ENCODE data around the gene KCNJ12. TPM values are rescaled to one million over a fixed set of nuclear protein-coding genes. Genes with fewer than 3 reads are reported as not detected.

KCNJ12 gene
- total and polyA plus RNA-seq, 2 of the 4 experiments (the other 2 are of a cell fraction) = under 0.01 to 0.10 TPM

DNA sequence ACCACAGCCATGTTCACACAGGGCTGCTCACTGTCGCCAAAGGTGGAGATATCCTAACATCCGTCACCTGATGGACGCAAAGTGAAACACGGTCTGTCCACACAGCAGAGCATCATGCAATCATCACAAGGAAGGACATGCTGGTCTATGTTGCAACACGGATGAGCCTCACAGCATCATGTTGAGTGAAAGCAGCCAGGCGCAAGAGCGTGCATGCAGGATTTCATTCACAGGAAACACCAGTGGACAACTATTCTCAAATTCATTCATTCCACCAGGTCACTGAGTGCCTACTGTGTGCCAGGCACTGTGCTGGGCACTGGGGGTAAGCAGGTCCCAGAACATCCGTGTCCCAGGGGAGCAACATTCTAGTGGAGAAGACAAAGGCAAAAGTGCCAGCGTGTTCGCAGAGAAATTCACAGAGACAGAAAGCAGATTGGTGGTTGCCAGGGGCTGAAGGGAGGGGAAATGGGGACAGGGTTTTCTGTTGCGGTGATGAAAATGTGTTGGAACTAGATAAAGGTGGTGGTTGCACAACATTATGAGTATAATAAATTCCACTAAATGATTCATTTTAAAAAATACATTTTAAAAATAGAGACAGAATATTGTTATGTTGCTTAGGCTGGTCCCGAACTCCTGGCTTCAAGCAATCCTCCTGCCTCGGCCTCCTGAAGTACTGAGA is 22.7 kb upstream of the KCNJ12 start:
- no peak overlapping the region for H3K23ac ChIP-seq (ENCODE audit: low read depth, low read length)
- in situ Hi-C loops (cut with MboI; ENCODE audit: low sequenced_read_pairs) = no loop called here
- no peak overlapping the region for H3K4me3 ChIP-seq (ENCODE audit: insufficient read depth, low read depth, low read length)
- no peak overlapping the region for H2AK9ac ChIP-seq (replicated peaks; ENCODE audit: low read depth, low read length, poor library complexity)
- no peak overlapping the region for H2BK120ac ChIP-seq (ENCODE audit: low read depth, low read length)
- H3K9me3 ChIP-seq (ENCODE audit: control insufficient read depth, insufficient read depth, low read length) = no peaks in the 10 kb centered on the region
- H3K56ac ChIP-seq (ENCODE audit: extremely low read depth, insufficient read depth, low read length) = no peak overlapping the region
- H3K9me1 ChIP-seq (ENCODE audit: insufficient read depth, low read length) = no peaks in the 10 kb centered on the region
- no peak overlapping the region for H3K4me2 ChIP-seq (ENCODE audit: low read depth, low read length)
- no peaks in the 10 kb centered on the region for H3K36me3 ChIP-seq (ENCODE audit: control insufficient read depth, insufficient read depth, low read length)
- no TSS peak for BruUV-seq (replicated peaks)
- no peak overlapping the region for H2BK15ac ChIP-seq (ENCODE audit: low read depth, low read length)
- dilution Hi-C loops (cut with HindIII; ENCODE audit: low sequenced_read_pairs, unreplicated experiment) = no loop called here
- TF ChIP-seq, protein P1, sequence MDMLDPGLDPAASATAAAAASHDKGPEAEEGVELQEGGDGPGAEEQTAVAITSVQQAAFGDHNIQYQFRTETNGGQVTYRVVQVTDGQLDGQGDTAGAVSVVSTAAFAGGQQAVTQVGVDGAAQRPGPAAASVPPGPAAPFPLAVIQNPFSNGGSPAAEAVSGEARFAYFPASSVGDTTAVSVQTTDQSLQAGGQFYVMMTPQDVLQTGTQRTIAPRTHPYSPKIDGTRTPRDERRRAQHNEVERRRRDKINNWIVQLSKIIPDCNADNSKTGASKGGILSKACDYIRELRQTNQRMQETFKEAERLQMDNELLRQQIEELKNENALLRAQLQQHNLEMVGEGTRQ (IDR thresholded peaks at IDR 0.05; ENCODE audit: low read depth, low read length) = no peak
- TF ChIP-seq CEBPB (IDR thresholded peaks at IDR 0.05; ENCODE audit: low read depth, low read length) (peak; percentile 76), NFE2L2 (IDR thresholded peaks at IDR 0.05; ENCODE audit: low read depth, low read length) (no peak)
- H3K4me1 ChIP-seq (ENCODE audit: control insufficient read depth, insufficient read depth, low read length) = no peaks in the 10 kb centered on the region
- H3K9ac ChIP-seq (ENCODE audit: low read depth, low read length) = no peak overlapping the region
- no peak overlapping the region; the same call in 1 of the 2 replicates for H3K14ac ChIP-seq (replicated peaks; ENCODE audit: low read depth, low read length)
- H4K91ac ChIP-seq (ENCODE audit: insufficient read depth, low read depth, low read length) = no peak overlapping the region
- no peak overlapping the region for H2BK5ac ChIP-seq (ENCODE audit: low read depth, low read length, poor library complexity, severe bottlenecking)
- no peak overlapping the region for H4K8ac ChIP-seq (ENCODE audit: low read depth in 2 of 2, low read length in 2 of 2)
- intact Hi-C loops (cut with micrococcal nuclease) = no loop called here
- WGBS, 2 experiments (ENCODE audit: extremely low coverage in 2 of 2, insufficient read length in 1 of 2) = 73% methylated on average over 3 of the region's 13 CpGs; no CpG with 5 or more reads in 1 of the 2 experiments
- DNase-seq (no peak), ATAC-seq (ENCODE audit: low read depth) (no peak)
- no peak overlapping the region for H3K18ac ChIP-seq (ENCODE audit: low read depth, low read length)
- H2AFZ ChIP-seq (replicated peaks; ENCODE audit: low read length, poor library complexity) = peak overlapping the region; percentile 69
- peaks cover 17% of the 10 kb centered on the region; the same call in 1 of the 2 replicates for H3K27me3 ChIP-seq (ENCODE audit: control insufficient read depth, insufficient read depth, low read length)
- ChIA-PET POLR2A (ENCODE audit: unreplicated experiment) (no interaction called here), CTCF (no interaction called here)
- no peaks in the 10 kb centered on the region for H4K20me1 ChIP-seq (ENCODE audit: insufficient read depth, low read length)
- no peak overlapping the region for H2AK5ac ChIP-seq (ENCODE audit: low read depth, low read length)
- H2BK20ac ChIP-seq (ENCODE audit: low read depth, low read length) = no peak overlapping the region
- H3K4ac ChIP-seq (ENCODE audit: low read depth, low read length) = no peak overlapping the region
- no peak overlapping the region for H3K27ac ChIP-seq (ENCODE audit: insufficient read depth, low read length)
- H3K79me1 ChIP-seq (ENCODE audit: low read depth in 1 of 2, low read length in 2 of 2) = no peaks in the 10 kb centered on the region
- no peak overlapping the region for H4K5ac ChIP-seq (ENCODE audit: low read depth, low read length)
